Stimulated activated CD8-positive, alpha-beta memory T cell treated with anti-CD3 and anti-CD28 coated beads, Interleukin-4, amount 100 ng/mL, for 48 hours (primary cell): ENCODE data around the gene TEX44.
A peak's percentile ranks its signal among the peaks of the same experiment; 100 is the strongest.
"Not testable (repeated sequence)": the region's sequence is repeated elsewhere in the genome, so short reads cannot be mapped to it uniquely, and the experiment has no call there.

Experiments
- DNase-seq: peaks from one replicate; pipeline ENCODE4 v3.0.0-alpha.2; 2020

Gene TEX44

DNA sequence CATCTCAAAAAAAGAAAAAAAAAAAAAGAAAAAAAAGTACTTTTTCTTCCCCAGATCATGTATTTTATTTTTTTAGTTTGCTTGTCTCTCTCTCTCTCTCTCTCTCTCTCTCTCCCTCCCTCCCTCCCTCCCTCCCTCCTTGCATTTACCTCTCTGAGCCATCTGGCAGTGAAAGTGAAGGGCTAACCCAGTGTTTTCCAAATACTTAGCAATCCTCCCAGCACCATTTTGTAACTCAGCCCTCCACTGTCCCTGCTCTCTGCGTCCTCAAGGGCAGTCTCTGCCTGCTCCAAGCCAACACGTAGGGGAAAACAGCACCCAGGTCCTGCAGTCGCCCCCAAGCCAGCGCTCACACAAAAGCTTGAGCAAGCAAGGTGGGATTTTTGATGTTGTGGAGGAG, 19.6 kb upstream of the TEX44 start:
- no peak for DNase-seq

DNA sequence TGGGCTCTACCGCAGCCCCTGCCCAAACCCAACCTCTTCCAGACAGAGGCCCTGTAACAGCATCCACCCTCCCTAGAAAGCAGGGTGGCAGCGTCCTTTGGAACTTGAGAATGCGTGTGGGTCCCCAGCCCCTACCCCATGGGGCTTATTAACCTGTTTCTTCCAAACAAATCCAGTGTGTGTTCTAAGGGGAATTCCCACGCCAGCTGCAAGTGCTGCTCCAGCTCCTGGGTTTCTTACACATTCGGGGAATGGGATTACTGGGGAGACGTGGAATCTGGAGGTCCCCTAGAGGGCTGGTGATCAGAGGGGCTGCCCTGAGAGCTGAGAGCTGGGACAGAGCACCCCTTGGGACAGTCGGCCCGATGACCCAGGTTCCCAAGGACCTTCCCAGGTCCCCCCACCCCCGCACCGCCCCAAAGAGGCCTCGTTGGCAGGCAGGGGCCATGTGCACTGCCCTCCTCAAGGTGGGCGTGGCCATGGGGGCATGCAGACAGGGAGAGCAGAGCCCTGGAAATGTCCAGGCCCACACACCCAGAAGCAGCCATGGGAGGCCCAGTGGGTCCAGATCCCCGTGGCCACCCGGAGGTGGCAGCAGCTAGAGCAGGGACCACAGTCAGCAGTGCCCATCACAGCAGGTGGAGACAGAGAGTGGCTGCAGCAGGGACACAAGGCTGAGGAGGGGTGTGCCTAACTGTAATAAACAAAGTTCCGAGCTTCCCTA, 18.8 kb upstream of the TEX44 start:
- no peak for DNase-seq

DNA sequence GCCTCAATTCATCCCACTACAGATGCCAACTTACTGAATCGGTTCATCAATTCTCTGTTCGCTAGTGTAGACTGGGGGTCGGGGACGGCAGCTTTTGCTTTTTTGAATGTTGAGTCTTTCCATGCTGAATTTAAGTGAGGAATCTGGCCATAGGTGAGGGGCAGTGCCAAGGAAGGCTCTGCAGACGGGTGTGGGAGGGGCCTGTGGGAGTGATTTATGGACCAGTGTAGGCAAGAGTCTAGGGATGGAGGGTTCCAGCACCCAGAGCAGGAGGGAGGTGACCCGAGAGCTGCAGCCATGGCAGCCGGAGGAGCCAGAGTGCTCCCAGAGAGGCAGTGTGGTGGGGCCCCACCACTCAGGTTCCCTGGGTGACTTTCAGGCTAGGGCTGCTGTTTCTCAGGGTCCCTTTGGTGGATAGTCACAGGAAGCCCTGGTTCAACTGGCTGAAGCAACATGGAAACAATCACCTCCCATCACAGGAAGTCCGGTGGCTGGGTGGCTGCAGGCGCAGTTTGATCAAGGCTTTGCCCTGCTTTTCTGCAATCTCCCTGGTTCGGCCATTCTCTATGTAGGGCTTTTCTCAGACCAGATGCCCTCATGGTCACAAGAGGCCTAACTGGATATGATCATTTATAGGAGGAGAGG, 16.9 kb upstream of the TEX44 start:
- DNase-seq = no peak

DNA sequence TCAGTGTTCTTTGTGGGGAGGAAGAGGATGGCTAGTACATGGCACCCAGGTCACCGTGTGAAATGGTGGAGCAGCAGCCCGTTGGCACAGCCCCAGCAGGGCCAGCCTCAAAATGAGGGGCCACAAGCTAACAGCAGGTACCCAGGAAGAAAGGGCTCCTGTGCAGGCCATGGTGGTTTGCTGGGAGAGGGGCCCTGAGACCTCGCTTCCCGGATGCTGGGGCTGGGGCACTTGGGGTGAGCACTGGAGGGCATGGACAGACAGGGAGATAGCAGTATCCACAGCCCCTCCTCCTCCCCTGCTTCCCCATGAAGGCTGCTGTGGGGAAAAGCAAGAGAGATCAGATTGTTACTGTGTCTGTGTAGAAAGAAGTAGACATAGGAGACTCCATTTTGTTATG, 16.2 kb upstream of the TEX44 start:
- no peak for DNase-seq

DNA sequence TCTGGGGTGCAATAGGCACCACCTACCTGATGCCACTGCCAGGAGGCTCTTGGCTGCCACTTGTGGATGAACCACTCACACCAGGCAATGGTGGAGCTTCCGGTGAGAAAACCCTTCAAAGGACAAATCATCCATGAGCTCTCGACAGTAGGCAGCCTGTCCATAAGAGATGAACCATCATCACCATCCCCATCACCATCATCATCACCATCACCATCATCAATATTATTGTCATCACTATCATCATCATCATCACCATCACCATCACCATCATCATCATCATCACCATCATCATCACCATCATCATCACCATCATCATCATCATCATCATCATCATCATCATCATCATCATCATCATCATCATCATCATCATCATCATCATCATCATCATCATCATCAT, 14.0 kb upstream of the TEX44 start:
- DNase-seq = not testable (repeated sequence)

DNA sequence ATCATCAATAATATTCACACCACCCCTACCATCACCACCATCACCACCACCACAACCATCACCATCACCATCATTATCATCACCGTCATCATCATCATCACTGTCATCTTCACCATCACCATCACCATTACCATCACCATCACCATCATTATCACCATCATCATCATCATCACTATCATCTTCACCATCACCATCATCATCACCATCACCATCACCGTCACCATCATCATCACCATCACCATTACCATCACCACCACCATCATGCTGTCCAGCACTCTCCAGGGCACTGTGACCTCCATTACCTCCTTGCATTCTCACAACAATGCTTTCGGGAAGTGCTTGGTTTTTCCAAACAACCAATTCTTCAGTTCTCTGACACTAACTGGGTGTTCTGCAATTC, 13.1 kb upstream of the TEX44 start:
- no peak for DNase-seq

DNA sequence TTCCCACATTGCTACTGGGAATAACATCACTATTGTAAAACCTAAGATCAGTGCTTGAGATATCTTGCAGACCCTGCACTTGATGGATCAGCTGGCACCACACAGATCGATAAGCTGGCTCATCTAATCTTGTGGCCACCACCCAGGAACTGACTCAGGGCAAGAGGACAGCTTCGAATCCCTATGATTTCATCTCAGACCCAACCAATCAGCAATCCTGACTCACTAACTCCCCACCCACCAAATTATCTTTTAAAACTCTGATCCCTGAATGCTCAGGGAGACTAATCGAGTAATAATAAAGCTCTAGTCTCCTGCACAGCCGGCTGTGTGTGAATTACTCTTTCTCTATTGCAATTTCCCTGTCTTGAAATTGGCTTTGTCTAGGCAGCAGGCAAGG, 11.3 kb upstream of the TEX44 start:
- DNase-seq = no peak

DNA sequence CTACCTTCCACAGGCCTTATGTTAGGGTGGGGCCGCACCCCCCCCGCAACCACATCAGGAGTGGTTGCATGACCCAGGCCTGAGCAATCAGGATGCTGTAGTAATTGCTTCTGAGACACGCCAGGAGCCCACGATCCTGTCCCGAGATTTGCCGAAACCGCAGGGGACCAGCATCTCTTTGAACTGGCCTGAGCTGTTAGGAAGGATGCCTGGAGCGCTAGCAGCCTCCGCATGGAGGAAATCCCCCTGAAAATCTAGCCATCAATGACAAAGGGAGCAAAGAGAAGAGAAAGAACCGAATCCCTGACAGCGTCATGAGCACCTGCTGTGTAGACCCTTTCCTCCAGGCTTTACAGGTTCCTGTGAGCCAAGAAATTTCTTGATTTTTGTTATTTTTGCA, 8.7 kb upstream of the TEX44 start:
- DNase-seq = no peak

DNA sequence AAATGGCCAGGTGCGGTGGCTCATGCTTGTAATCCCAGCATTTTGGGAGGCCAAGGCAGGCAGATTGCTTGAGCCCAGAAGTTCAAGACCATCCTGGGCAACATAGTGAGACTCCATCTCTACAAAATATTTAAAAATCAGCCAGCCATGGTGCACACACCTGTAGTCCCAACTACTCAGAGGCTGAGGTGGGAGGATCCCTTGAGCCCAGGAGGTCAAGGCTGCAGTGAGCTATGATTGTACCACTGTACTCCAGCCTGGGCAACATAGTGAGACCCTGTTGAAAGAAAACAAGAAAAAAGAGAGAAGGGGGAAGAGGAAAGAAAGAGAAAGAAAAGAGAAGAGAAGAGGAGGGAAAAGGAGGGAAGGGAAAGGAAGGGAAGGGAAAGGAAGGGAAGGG, 4.9 kb upstream of the TEX44 start:
- DNase-seq = not testable (repeated sequence)

DNA sequence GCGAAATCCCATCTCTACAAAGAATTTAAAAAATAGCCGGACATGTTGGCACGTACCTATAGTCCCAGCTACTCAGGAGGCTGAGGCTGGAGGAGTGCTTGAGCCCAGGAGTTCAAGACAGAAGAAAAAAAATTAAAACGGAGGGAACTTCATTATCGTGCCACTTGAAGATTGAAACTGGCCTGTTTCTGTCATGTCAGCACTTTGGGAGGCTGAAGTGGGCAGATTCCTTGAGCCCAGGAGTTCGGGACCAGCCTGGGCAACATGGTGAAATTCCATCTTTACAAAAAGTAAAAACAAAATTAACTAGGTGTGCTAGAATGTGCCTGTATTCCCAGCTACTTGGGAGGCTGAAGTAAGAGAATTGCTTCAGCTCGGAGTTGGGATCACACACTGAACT, 3.0 kb upstream of the TEX44 start:
- DNase-seq = no peak

DNA sequence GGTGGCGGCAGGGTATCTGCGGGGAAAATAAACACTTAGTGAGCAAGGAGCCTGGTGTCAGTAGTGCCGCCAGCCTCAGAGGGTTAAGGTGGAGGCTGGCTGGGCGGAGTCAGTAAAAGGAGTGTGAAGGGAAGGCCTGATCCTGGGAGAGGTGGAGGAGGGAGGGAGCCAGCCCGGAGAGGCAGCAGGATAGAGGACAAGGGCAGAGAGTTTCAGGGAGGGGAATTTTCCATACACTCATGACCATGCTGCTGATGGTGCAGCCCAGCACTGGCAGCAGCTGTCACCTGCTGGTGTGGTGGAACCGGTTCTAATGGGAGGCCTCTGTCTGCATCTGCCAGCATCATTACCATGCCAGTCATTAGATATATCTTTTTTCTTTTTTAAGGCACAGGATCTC, 2.0 kb upstream of the TEX44 start:
- DNase-seq = no peak

DNA sequence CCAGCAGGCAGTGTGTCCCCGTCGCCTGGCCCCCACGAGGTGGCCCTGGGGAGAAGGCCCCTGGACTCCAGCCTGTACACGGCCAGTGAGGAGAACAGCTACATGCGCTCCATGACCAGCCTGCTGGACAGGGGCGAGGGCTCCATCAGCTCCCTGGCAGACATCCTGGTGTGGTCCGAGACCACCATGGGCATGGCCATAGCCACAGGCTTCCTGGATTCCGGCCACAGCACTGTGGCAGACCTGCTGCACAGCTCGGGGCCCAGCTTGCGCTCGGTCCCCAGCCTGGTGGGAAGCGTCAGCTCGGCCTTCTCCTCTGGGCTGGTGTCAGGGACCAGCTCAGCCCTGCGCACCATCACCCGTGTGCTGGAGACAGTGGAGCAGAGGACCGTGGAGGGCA, 1.0 kb downstream of the TEX44 start:
- no peak for DNase-seq

DNA sequence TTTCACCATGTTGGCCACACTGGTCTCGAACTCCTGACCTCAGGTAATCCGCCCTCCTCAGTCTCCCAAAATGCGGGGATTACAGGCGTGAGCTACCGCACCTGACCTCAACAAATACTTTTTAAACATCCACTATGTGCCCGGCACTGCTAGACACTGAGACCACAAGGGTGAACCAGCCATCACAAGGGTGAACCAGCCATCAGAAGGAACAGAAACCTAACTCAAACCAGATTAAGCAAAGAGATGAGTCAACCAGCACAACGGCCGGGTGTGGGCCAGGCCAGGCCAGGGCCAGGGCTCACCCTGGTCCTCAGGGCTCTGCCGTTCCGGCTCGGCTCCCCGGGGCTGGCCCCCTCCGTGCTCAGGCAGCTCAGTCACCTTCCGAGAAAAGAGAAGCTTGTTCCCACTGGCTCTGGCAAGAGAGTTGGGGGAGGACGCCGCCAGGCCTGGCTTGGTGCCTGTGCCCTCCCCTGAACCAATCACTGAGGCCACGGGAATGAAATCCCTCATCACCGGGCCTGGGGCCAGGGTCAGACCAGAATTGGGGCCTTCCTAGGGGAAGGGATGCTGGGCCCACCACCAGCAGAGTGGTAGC, 4.4 kb downstream of the TEX44 start:
- no peak for DNase-seq

DNA sequence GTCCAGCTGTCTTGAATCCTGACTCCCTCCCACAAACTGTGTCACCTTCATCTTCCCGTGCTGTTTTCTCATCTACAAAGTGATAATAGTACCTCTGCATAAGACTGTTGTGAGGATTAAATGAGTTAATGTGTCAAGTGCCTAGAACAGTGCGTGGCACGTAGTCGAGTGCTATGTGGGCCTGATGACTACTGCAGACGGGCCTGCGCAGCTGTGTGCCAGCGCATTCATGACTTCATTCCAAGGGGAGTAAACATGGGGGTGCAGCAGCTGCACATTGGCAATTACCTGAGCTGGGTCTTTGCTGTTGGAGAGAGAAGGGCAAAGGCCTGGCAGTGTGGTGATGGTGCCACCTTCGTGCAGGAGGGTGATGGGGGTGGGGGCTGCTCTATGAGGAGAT, 5.0 kb downstream of the TEX44 start:
- DNase-seq = no peak

DNA sequence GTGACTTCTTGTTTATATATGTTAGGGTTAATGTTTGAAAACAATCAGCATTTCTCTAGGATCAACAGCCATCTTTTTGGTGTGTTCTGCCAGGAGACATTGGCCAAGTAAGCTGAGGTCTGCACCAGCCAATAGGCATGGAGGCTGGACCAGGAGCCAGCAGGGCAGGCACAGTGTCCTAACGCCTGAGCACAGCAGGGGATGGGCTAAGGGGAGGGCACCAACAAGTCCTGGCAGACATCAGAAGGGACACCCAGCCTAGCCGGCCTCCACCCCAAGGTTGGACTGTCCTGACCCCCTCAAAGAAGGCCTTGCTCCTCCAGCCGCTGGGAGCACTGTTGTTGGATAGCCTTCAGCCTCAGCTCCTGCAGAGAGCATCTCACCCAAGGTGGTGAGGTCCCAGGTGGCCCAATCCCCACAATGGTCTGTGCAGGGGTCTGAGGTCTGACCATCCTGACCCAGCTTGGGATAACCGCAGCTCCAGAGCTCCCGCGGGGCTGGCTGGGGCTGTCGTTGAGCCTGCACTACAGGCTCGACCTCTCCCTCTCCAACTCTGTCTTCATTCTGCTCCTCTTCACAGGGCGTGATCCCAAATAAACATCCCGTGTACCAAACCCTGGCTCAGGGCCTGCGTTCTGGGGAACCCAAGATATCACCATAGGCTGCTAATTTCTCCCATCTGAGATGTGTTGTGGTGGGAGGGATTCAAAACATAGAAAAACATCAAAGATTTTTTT, 8.1 kb downstream of the TEX44 start:
- no peak for DNase-seq

DNA sequence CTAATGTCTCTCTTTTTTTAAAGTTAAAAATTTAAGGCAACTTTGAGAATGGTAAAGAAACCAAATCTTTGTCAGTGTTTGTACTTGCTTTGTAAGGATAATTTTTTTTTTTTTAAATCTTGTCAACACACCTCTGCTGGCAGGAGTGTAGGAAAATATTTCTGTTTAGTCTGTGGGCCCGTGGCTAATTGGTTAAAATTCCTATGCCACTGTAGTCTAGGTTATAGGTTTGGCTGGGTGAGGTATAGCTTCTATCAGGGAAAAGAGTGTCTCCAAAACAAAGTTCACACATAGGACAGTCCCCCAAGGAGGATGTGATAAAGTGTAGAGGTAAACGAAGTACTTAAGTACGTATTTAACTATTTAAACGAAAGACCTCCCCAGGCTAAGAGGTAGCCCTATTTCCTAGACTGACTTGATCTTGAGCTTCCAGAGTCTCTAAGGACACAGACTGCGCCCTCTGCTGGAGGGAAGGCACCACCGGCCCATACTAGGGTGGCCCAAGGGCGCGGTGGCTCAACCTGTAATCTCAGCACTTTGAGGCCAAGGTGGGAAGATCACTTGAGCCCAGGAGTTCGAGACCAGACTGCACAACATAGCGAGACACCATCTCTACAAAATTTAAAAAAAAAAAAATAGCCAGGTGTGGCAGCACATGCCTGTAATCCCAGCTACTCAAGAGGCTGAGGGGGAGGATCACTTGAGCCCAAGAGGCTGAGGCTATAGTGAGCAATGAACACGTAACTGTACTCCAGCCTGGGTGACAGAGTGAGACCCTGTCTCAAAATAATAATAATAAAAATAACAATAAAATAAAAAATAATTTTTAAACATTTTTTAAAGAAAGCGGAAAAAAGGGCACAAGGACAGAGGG, 8.9 kb downstream of the TEX44 start:
- DNase-seq = peak; percentile 93

DNA sequence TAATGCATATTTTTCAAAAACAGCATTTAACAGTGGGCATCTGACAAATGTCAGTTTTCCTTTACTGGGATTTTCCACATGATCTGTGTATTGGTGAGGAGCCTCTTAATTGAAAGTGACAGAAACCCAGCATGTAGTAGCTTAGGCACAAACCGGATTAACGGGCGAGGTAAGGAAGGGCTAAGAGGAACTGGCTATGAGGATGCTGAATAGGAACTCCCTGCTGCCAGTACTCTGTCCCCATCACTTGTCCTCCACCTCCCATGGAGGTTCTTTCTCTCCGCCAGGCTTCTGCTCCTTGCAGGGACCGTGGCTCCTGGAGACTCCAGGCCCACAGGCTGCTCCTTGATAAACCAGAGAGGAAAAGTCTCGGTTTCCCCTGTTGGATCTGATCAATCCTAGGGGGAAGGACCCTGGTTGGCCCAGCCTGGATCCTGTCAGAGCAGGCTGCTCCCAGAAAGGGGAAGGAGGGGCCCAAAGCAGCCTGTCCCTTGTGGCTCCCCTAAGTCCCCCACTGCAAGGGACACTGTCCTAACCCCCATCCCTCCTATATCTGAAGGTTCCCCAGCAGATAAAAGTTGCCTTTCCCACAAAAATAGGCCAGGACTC, 10.3 kb downstream of the TEX44 start:
- no peak for DNase-seq

DNA sequence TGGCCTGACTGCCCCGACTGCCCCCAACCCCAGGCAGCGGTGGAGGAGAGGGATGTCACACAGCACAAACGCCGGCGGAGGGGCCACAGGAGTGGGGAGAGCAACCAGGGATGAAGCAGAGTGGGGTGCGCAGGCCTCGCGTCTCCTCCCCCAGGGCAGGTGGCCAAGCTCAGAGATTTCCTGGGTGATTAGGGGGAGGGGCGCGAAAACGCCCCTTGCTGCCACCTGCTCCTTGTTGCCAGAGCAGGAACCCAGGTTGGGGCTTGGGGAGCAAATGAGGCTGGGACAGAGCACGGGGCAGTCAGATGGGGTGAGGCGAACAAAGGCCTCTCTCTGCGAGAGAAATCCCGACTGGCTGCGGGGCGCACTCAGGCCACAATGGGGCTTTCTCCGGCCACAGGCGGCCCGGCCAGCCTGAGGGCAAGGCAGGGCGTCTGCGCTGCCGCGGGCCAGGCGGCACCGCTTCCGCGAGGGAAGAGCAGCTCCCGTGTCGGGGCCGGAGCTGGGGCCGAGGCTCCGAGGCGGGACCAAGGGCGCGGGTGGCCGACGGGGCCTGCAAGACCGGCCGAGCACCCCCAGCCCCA, 11.5 kb downstream of the TEX44 start:
- peak; percentile 34 for DNase-seq

DNA sequence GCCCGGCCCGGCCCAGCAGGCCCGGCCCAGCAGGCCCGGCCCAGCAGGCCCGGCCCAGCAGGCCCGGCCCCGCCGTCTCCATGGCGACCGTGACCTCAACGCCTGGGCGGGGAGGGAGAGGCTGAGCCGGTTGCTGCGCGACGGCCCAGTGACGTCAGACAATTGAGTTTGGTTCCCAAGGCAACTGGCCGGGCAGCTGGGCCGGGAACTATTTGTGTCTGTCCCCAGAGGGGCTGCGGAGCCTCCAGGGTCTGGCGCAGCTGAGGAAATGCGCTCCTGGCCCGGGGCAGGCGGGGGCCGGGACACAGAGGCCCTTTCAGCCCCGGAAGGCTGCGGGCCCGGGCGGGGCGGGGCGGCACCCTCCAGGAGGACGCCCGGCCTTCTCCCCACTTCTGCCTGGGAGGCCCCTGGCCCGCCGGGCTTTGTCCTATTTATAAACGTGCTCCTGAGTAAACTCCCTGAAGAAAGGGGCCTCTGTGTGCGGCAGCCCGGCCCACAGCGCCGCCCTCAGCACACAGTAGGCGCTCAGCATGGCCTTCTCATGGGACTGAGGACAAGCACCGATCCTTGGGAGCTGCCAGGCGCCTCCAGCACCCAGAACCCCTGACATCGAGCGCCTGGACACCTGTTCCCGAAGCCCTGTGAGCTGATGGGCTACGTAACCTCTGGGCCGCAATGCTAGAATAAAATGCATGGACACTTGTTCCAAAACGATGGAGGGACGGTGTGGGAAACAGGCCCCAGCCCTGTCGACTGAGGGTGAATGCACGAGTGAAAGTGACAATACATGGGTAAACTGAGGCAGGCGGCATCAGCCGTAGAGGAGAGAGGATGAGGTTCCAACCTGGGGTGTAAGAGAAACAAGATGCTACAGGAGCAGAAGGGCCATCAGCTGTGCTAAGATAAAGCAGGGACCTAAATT, 12.3 kb downstream of the TEX44 start:
- peak; percentile 97 for DNase-seq

DNA sequence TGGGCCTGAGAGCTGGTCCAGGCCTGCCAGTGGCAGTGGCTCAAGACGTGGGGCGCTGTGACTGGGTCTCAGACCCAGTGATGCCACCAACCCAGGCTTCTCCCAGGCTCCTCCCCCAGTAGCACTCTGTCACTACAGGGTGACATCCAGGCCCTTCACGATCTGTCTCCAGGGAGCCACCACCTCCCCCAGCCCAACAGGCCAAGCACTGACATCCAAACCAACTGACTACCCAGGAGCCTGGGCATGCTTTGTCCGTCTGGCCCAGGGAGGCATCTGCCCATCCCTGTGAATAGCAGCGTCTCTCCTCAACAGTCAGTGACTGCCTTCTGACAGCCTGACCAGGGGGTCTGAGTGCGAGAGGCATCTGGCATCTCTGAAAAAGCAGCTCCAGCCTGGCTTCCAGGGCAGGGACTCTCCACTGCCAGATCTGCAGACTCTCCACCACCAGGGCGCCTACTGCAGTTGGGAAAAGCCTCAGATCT, 13.0 kb downstream of the TEX44 start:
- DNase-seq = no peak

DNA sequence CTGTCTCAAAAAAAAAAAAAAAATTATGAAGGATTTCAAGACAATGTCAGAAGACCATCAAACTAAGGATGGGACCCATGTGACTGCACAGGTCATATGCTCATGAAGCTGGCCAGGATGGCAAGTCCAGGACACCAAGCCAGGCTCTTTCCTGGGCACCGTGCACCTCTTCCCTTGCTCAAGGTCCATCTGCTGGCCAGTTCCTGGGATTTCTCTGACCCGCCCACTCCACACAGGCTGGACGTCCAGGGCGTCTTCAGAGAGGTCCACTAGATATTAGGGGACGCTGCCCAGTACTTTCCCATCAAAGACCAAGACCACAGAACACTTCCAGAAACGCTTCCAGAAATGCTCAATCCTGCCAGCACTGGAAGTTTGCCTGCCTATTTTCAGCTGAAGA, 14.3 kb downstream of the TEX44 start:
- DNase-seq = no peak
